ENCODE measurements around the gene DLX1.

Gene DLX1

DNA sequence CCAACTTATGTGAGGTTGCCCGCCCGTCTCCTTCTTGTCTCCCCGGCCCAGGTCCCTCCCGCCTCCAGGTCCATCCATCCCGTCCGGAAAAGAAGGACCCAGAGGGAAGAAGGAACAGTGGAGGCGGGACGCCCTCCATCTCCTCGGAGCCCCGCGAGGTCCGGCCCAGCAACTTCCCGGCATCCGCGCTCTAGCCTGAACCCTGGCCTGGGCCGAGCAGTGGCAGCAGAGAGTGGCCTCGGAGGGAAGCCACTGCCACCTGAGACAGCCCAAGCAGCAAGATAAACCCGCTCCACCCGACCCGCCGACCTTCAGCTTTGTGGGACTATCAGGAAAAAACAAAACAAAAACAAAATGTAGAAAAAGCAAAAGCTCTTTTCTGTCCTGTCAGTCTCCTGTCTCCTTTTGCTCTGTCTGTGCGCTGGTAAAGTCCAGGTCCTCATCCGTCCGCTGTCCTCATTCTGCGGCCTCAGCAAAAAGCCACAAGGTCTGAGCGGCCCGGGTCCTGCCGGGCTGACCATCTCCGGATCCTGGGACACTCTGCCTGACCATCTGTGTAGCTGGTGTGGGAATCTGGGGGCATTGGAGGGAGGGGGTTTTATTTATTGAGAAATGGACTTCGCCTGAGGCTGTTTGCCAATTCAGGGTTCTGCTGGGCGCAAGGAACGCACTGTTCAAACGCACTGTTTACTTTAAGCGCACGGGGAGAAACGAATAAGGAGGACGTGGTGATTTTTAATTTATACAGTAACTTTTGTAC, 3.1 kb downstream of the DLX1 start:
- Mint-ChIP-seq H3K36me3 (ENCODE audit: low read depth) (peaks cover 5% of the 10 kb centered on the region), H3K27me3 (peaks cover 93% of the 10 kb centered on the region), H3K4me3 (no peak overlapping the region), H3K27ac (peak overlapping the region; percentile 50), H3K4me1 (ENCODE audit: low read depth) (peaks cover 53% of the 10 kb centered on the region), H3K9me3 (no peaks in the 10 kb centered on the region)

DNA sequence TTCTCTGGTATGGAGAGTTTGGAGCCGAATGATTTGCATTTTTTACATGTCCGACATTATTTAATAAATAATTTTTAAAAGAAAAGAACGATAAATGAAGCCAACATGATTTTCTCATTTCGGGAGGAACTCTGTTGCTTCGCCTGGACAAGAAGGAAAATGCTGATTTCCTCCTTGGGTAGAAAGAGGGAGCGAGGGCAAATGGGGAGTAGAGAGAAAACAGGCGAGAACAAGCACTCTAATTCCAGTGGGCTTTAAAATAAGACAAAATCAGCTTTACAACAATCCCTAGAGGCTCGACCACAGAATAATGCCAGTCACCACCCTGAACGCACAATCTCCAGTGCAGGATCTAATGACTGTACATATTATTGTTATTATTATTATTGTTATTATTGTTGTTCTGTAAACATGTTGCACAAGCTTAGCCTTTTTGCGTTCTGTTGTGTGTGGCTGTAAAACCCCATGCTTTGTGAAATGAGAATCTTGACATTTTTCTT, 3.7 kb downstream of the DLX1 start:
- Mint-ChIP-seq H3K36me3 (ENCODE audit: low read depth) (peaks cover 5% of the 10 kb centered on the region), H3K4me1 (ENCODE audit: low read depth) (peaks cover 53% of the 10 kb centered on the region), H3K9me3 (no peaks in the 10 kb centered on the region), H3K27ac (no peak overlapping the region), H3K27me3 (peaks cover 93% of the 10 kb centered on the region), H3K4me3 (no peak overlapping the region)

DNA sequence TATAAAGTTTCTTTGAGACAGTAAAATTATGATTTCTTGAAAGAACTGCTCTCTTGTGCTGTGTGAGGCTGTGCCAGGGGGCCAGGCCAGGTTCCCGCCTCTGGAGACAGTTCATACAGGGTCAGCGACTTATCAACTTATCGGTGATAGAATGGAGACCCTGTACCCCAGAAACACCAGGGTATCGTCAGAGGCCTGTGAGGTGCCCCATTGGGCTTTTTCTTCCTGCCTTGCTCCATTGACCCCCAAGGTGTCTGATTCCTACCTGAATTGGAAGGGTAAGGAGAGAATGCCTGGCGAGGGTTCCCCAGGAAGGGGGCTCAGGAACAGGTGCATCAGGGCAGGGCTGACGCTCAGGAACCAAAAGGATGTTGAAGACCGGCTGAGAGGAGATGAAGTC, 4.3 kb downstream of the DLX1 start:
- peaks cover 92% of the 10 kb centered on the region for H3K27me3 Mint-ChIP-seq
- peaks cover 49% of the 10 kb centered on the region for H3K4me1 Mint-ChIP-seq (ENCODE audit: low read depth)
- no peak overlapping the region for H3K27ac Mint-ChIP-seq
- no peaks in the 10 kb centered on the region for H3K9me3 Mint-ChIP-seq
- H3K4me3 Mint-ChIP-seq = no peak overlapping the region
- H3K36me3 Mint-ChIP-seq (ENCODE audit: low read depth) = peaks cover 5% of the 10 kb centered on the region

DNA sequence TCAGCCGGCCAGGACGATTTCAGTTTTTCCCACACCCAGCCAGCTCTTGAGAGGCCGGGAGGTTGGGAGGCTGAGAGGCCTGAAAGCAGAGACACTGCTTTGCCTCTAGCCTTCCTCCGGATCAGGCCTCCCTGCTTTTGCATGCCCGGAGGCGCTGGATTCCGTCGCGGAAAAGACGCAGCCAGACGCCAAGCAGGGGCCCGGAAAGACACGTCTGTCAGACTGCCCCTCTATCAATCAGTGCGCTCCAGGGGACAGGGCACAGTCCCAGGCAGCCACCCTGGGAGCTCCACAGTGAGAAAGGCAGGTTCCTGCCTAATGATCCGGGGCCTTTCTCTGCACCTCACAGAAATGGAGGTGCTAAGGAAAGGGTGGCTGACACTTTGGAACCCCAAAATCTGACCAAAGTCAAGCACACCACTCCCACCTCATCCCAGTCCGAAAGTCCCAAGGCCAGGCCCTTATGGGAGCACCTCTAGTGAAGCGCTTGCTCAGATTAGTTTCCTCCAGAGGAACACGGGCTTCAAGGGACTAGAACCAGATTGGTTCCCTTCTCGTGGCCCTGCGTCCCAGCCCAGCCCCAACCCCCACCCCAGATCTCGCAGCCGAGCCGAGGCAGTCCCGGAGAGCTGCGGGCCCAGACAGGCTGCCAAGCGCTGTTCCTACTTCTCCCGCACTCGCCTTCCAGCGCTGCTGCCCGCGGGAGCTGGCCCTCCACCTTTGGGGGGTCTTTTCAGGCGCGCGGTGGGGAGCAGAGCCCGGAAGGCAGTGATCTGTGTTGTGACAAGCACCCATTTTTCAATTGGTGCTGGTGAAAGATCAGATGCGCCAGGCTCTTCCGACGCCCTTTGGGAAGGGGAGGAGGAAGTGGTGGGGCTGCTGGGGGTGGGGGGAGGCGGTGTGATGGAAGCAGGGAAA, 5.0 kb downstream of the DLX1 start:
- H3K4me1 Mint-ChIP-seq (ENCODE audit: low read depth) = peaks cover 47% of the 10 kb centered on the region

DNA sequence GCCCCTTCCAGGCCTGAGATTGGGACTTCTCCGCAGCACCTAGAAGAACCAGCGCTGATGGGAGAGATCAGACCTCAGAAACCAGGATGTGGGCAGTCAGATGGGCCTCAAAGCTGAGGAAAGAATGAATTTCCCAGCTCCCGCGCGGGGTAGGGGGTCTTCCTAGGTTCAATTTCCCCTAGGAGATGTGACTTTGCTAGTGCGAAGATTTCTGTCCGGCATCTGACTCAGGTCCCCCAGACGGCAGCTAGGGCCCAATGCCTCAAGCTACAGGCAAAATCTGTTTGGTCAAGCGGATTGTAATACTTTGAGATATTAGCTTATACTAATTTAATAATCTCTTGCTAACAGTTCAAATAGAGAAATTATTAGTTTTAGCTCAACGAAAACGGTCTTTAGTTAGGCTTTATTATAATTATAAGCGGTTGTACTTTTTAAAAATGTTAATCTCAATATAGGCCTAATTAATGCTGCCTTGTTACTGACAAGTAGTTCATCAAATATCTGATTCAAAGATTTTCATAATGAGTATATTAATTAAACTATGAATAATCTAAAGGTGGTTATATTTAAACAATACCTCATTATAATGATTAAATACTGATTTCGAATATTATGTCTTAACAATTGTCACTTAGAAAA, 5.8 kb downstream of the DLX1 start:
- Mint-ChIP-seq H3K4me1 (ENCODE audit: low read depth) (peaks cover 49% of the 10 kb centered on the region), H3K9me3 (no peaks in the 10 kb centered on the region), H3K4me3 (no peak overlapping the region), H3K27ac (no peak overlapping the region), H3K27me3 (peaks cover 92% of the 10 kb centered on the region), H3K36me3 (ENCODE audit: low read depth) (peaks cover 5% of the 10 kb centered on the region)

More for the DNA sequence above, 5.0 kb downstream of the DLX1 start:
- Mint-ChIP-seq H3K36me3 (ENCODE audit: low read depth) (peaks cover 5% of the 10 kb centered on the region), H3K4me3 (no peak overlapping the region), H3K9me3 (no peaks in the 10 kb centered on the region), H3K27me3 (peaks cover 92% of the 10 kb centered on the region), H3K27ac (no peak overlapping the region)

DNA sequence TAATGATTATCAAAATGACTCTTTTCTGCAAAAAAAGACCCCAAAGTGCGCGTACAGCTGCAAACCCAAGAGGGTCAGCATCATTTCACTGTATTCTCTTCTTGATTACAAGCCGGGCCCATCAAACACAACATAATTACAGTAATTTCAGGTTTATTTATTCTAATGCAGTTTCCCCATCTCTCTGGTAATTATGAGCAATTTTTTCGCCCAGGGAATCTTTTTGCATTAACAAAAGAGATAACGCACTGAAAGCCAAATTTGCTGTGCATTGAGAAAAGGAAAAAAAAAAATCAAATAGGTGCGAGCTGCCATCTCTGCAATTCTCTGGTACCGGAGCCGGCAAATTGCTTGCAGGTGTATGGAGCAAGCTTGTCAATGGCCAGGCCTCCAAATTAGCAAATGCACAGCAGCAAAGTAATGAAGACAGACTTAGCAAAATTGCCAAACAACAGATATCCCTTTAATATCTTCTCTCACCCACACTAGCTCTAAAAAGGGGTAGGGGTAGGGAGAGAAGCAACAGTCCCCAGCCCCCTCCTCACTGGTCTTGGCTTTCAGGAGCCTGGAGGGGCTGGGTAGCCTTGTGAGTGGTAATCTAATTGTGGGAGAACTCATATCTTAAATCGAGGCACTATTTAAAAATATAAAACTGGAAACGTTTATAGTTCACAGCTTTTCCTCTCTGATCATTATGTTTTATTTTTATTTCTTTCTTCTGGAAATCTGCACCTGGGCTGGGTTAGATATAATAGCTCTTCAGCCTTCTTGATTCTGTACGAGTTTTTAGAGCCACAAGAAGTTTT, 6.7 kb downstream of the DLX1 start:
- peaks cover 90% of the 10 kb centered on the region for H3K27me3 Mint-ChIP-seq
- peaks cover 48% of the 10 kb centered on the region for H3K4me1 Mint-ChIP-seq (ENCODE audit: low read depth)
- no peaks in the 10 kb centered on the region for H3K9me3 Mint-ChIP-seq
- no peak overlapping the region for H3K4me3 Mint-ChIP-seq
- H3K36me3 Mint-ChIP-seq (ENCODE audit: low read depth) = peaks cover 5% of the 10 kb centered on the region
- H3K27ac Mint-ChIP-seq = no peak overlapping the region

DNA sequence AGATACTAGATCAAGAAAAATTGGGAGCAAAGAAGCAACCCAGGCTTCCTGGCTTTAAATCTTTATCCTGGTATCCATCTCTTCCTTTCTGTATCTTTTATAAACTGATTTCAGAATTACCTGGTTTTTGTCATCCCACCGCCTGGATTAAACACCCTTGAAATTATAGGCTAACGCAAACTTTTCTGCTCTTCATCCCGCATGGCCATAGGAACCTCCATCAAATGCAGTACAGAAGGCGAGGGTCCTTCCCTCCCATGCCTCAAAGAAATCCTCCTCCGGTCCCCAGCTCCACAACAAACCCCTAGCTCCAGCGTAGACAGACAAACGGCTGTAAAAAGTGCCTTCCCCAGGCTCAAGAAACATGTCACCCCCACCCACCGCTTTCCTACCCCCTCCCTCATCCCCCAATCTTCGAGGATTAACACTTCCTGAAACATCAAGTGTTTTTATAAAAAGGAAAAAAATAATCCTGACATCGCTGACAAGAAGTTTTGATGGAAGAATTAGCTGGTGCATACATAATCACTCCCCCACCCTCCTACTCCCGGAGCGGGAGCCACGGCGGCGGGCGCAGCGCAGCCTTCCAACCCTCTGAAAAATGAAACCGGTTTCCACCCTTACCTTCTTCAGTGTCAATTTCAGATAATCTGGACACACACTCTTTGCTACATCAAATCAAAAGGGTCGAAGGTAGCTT, 7.6 kb downstream of the DLX1 start:
- Mint-ChIP-seq H3K4me1 (ENCODE audit: low read depth) (peaks cover 48% of the 10 kb centered on the region), H3K36me3 (ENCODE audit: low read depth) (no peaks in the 10 kb centered on the region), H3K27ac (peak overlapping the region; percentile 38), H3K9me3 (no peaks in the 10 kb centered on the region), H3K27me3 (peaks cover 88% of the 10 kb centered on the region), H3K4me3 (no peak overlapping the region)

DNA sequence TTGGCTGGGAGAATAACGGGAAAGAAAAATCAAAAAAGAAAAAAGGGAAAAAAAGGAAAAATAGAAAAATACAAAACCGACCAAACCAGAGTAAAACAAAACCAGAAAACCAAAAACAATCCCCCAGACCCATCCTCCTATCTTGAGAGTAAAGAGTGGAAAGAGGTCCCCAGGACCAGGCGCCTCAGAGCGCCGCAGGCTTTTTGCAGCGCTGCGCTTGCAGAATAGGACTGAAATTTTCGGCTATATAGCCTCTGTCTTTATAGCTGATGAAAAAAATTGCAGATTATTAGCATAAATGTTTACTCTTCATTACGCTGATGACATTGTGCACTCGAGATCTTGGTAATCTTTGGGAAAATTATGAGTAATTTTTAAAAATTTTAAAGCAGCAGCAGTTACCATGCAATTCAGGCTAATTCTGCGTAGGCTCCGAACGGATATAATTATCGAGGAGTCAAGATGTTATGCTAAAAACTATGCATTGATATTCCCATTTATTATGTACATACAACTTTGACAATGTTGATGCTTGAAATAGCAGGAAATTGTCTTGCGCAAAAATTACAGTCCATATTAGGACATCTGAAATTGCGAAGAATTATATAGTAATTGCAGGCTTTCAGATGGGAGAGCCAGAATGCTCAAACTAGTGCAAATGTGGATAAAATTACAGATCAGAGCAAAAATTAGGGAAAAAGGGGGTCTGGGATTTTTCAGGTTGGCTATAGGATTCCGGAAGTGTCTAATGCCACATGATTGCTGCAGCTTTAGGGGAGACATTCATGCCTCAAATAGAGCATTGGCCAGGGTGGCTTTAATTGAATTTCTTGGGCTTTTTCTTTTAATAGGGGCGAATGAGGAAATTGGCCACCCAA, 8.3 kb downstream of the DLX1 start:
- H3K4me1 Mint-ChIP-seq (ENCODE audit: low read depth) = peaks cover 47% of the 10 kb centered on the region
- no peaks in the 10 kb centered on the region for H3K9me3 Mint-ChIP-seq
- H3K36me3 Mint-ChIP-seq (ENCODE audit: low read depth) = peaks cover 4% of the 10 kb centered on the region
- peaks cover 85% of the 10 kb centered on the region for H3K27me3 Mint-ChIP-seq
- H3K27ac Mint-ChIP-seq = peak overlapping the region; percentile 26
- peak overlapping the region; percentile 21 for H3K4me3 Mint-ChIP-seq

DNA sequence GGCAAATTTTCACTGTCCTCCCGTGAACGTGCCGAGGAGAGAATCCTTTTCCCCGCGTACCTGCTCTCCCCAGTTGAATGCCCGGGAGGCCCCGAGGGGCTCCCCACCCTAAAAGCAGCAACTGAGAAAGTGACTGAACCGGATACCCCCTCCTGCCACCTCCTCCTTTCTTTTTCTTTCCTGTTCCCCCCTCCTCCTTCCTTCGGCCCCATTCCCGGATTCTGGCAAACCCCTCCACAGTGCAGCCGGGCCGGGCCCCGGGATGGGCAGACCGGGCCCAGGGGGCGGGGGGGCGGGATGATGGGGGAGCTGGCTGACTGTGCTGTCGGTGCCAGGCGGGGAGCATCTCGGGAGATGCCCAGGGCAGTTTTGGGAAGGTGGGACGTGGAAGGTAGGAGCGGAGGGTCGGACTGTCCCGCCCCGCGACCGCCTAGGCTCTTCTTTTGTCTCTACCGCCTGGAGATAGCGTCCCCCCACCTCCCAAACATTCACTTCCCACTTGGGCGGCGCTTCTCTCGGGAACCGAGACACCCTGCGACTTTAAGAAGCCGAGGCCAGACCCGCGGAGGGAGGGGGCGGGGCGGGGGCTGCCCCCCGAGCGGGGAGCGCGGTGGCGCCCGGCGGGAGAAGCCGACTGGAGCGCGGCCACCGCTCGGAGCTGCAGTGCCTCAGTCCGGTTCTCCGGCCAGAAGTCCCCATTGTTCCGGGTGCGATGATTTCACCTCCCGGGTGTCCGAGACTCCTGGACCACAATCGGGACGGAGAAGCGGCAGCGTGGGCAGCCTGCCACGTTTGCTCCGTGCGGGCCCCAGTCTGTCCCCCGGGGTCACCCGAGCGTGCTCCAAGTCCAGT, 9.2 kb downstream of the DLX1 start:
- peaks cover 5% of the 10 kb centered on the region for H3K36me3 Mint-ChIP-seq (ENCODE audit: low read depth)
- H3K4me3 Mint-ChIP-seq = peak overlapping the region; percentile 81
- H3K9me3 Mint-ChIP-seq = no peaks in the 10 kb centered on the region
- no peak overlapping the region for H3K27ac Mint-ChIP-seq
- H3K4me1 Mint-ChIP-seq (ENCODE audit: low read depth) = peaks cover 53% of the 10 kb centered on the region
- H3K27me3 Mint-ChIP-seq = peaks cover 78% of the 10 kb centered on the region

DNA sequence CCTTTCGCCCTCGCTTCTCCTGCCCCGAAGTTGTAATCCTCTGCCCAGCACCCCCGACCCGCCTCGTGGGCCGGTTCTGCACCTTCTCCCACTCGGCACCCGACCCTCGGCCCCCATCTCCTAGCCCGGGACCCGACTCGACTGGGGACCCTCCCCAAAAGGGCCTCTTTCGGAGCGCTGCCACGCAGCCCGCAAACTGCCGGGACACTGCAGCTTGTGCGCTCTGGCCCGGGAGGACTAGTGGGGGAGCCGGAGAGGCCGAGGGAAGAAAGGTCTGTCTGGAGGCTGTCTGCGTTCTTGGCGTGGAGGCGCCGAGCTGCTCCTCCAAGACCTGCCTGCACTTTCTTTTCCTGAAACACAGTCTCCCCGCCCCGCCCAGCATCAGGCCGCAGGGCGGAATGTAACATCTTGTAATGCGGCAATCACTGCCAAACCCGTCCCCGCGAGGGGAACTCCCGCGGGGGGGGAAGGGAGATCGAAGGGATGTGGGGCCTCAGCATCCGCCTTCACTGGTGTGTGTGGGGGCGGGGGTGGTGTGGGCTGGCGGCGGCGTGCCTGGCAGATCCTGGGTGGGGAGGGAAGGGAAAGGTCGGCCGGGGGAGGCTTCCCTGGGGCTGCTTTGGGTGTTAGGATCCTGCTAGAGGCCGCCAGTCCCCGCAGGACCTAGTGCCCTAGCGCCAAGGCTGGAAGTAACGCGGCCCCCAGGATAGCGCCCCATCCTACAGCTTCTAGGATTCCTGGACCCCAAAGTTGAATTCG, 10.0 kb downstream of the DLX1 start:
- H3K27ac Mint-ChIP-seq = no peak overlapping the region
- H3K4me3 Mint-ChIP-seq = peak overlapping the region; percentile 81
- peaks cover 70% of the 10 kb centered on the region for H3K27me3 Mint-ChIP-seq
- H3K9me3 Mint-ChIP-seq = no peaks in the 10 kb centered on the region
- H3K4me1 Mint-ChIP-seq (ENCODE audit: low read depth) = peaks cover 58% of the 10 kb centered on the region
- peaks cover 5% of the 10 kb centered on the region for H3K36me3 Mint-ChIP-seq (ENCODE audit: low read depth)

DNA sequence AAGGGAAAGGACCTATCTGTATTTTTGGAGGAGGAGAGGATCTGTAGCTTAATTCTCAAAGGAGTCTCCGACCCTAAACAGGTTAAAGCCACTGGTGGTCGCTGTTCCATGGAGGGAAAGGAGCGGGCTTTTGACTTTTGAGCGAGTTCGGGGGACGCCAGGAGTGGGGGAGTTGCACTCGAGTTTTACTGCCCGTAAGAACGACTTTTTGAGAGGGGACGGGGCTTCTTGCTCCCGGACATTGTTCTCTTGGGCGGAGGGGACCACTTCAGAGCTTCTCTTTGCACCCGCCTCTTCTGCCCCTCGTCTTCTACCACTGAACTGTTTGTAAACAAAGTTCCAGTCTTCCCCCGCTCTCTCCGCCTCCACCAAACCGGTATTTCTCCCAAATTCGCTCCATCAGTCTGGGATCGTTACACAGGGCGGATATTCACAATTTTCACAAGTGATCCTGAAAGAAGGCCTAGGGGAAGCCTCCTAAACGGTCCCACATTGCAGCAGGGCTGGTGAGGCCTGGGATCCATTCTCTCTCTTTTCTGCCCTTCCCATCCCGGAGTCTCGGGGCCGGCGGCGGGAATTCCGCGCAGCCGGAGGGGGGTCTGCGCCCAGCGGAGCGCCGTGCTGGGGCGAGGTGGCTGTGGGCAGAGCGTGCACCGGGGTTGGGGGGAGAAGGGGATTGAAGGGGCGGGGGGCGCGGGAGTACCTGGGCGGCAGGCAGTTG, 10.8 kb downstream of the DLX1 start:
- peaks cover 5% of the 10 kb centered on the region for H3K36me3 Mint-ChIP-seq (ENCODE audit: low read depth)
- no peaks in the 10 kb centered on the region for H3K9me3 Mint-ChIP-seq
- H3K27ac Mint-ChIP-seq = no peak overlapping the region
- H3K4me3 Mint-ChIP-seq = peak overlapping the region; percentile 81
- peaks cover 68% of the 10 kb centered on the region for H3K27me3 Mint-ChIP-seq
- peaks cover 66% of the 10 kb centered on the region for H3K4me1 Mint-ChIP-seq (ENCODE audit: low read depth)

Data from stimulated activated naive CD8-positive, alpha-beta T cell treated with anti-CD3 and anti-CD28 coated beads, Interleukin-15, Interleukin-2, amounts not matched to agents 100 ng/mL and 50 ng/mL, for 24 hours (primary cell).